Measurements from ENCODE around the gene EFEMP2.

EFEMP2 gene

DNA sequence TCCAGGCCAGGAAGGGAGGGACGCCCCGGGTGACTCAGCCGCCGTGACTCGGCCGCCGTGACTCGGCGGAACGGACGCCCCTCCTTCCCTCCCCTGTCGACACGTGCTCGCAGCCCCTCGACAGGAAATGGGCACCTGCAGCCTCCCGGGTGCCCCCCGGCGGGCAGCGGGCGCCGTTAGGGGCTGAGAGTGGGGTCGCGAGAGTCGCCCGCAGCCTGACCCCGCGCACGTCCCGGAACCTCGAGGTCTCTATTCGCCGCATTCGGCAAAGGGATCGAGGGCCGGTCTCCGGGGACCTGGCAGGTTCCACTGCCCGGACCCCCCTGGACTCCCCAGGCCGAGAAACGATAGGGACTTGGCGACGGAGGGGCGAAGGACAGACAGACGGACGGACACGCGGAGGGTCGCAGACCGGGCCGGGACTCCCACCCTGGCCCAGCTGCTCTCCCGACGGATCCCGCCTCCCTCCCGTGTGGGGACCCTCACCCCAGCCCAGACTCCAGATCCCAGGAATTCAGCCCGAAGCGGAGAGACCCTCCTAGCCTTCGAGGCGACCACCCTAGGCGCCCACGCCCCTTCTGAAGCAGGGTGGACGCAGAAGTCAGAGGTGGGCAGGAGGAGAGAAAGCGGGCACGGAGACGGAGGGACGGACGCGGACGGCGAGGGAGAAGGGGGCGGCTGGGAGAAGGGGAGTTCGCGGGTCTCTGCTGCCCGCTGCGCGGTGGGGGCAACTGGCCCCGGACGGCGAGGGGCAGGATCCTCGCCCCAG lies 26.9 kb upstream of the EFEMP2 start:
- Histone ChIP-seq H3K4me3 (ENCODE audit: low read depth, low read length) (peak overlapping the region; percentile 95), H3K27ac (peak overlapping the region; percentile 90), H3K36me3 (replicated peaks) (peaks cover 28% of the 10 kb centered on the region), H3K27me3 (replicated peaks) (no peaks in the 10 kb centered on the region)
- TF ChIP-seq, protein P1, sequence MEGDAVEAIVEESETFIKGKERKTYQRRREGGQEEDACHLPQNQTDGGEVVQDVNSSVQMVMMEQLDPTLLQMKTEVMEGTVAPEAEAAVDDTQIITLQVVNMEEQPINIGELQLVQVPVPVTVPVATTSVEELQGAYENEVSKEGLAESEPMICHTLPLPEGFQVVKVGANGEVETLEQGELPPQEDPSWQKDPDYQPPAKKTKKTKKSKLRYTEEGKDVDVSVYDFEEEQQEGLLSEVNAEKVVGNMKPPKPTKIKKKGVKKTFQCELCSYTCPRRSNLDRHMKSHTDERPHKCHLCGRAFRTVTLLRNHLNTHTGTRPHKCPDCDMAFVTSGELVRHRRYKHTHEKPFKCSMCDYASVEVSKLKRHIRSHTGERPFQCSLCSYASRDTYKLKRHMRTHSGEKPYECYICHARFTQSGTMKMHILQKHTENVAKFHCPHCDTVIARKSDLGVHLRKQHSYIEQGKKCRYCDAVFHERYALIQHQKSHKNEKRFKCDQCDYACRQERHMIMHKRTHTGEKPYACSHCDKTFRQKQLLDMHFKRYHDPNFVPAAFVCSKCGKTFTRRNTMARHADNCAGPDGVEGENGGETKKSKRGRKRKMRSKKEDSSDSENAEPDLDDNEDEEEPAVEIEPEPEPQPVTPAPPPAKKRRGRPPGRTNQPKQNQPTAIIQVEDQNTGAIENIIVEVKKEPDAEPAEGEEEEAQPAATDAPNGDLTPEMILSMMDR (IDR thresholded peaks at IDR 0.05; ENCODE audit: low read depth, low read length, missing control alignments) = no peak
- DNase-seq = peak; percentile 71
- in situ Hi-C loops (cut with HindIII; ENCODE audit: low pct_ligation_motif_present, low sequenced_read_pairs) = no loop called here

DNA sequence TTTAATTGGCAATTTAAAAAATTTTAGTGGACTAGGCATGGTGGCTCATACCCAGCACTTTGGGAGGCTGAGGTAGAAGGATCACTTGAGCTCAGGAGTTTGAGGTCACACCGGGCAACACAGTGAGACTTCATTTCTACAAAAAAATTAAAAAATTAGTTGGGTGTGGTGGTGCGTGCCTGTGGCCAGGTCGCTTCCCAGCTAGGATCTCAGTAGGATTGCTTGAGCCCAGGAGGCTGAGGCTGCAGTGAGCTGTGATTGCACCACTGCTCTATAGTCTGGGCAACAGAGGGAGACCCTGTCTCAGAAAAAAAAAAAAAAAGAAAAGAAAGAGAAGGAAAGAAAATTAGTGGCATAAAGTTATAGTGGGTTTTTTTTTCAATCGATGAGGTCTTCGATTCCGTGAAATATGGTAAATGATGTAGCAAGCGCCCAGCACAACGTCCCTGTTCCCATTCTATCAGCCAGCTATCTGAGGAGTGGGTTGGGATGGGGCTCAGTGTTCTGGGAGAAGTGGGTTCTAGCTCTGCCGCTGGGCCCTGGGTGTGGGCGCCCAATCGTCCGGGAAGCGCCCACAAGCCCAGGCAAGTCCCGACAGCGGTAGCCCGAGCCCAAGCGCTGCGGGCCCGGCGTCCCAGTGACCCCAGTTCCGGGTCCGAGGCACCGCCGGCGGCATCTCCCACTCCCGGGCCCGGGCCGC lies 26.2 kb upstream of the EFEMP2 start:
- peaks cover 36% of the 10 kb centered on the region for H3K36me3 ChIP-seq (replicated peaks)
- no peak for DNase-seq
- H3K27me3 ChIP-seq (replicated peaks) = no peaks in the 10 kb centered on the region
- TF ChIP-seq, protein P1 (IDR thresholded peaks at IDR 0.05; ENCODE audit: low read depth, low read length, missing control alignments) = no peak
- peak overlapping the region; percentile 95 for H3K4me3 ChIP-seq (ENCODE audit: low read depth, low read length)
- peak overlapping the region; percentile 90 for H3K27ac ChIP-seq
- in situ Hi-C loops (cut with HindIII; ENCODE audit: low pct_ligation_motif_present, low sequenced_read_pairs) = no loop called here

DNA sequence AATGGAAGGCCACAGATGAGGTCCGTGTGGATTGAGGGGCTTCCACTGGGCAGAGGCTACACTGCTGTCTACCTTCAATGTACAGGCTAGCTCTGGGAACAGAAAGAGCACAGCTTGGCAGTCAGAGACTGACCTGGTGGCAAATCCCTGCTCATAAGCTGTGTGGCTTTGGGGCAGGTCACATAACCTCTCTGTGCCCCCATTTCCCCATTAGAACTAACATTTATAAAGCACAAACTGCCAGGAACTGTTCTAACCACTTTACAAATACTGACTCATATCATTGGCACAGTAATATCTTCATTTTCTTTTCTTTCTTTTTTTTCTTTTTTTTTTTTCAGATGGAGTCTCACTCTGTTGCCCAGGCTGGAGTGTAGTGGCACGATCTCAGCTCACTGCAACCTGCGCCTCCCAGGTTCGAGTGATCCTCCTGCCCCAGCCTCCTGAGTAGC lies 24.4 kb upstream of the EFEMP2 start:
- Histone ChIP-seq H3K27ac (peak overlapping the region; percentile 42), H3K36me3 (replicated peaks) (peaks cover 51% of the 10 kb centered on the region), H3K4me3 (ENCODE audit: low read depth, low read length) (peak overlapping the region; percentile 95), H3K27me3 (replicated peaks) (no peaks in the 10 kb centered on the region)
- no peak for DNase-seq
- in situ Hi-C loops (cut with HindIII; ENCODE audit: low pct_ligation_motif_present, low sequenced_read_pairs) = no loop called here
- TF ChIP-seq, protein P1 (IDR thresholded peaks at IDR 0.05; ENCODE audit: low read depth, low read length, missing control alignments) = no peak

DNA sequence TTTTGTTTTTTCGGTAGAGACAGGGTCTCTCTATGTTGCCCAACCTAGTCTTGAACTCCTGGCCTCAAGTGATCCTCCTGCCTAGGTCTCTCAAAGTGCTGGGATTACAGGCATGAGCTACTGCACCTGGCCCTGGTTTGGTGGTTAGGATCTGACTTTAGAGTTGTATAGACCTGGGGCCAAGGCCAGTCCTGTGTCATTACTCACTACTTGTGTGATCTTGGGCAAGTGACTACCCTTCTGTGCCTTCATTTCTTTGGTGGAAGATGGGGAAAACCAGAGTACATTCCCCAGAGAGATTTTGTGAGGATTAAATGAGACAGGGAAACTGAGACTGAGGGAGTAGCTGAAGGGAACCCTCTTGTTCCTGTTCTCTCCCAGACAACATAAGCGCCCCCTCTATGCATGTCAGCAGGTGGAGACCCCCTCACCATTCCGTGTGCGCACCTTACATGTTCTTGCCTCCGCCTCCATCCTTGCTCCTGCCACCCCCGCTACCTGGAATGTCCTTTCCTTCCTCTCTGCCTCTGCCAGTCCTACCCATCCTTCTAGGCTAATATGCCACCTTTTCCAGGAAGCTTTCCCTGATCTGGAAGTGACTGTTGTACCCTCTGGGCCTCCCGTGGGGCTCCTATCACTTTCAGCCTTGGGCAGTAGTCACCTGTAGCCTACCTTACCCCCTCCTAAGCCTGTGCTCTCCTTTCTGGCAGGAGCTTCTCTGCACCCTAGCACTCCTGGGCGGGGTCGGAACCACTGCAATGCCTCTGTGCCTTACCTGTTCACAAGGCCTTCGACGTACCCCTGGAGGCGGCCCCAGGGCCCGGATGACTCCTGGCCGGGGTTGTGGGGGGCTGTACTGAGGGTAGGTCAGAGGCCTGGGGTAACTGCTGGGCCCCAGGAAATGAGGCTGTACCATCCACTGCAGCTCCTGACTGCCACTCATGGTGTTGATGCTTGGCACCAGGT lies 23.7 kb upstream of the EFEMP2 start:
- DNase-seq = no peak
- TF ChIP-seq, protein P1 (IDR thresholded peaks at IDR 0.05; ENCODE audit: low read depth, low read length, missing control alignments) = no peak
- H3K4me3 ChIP-seq (ENCODE audit: low read depth, low read length) = peak overlapping the region; percentile 29
- in situ Hi-C loops (cut with HindIII; ENCODE audit: low pct_ligation_motif_present, low sequenced_read_pairs) = no loop called here
- H3K36me3 ChIP-seq (replicated peaks) = peaks cover 58% of the 10 kb centered on the region
- no peaks in the 10 kb centered on the region for H3K27me3 ChIP-seq (replicated peaks)
- peak overlapping the region; percentile 42 for H3K27ac ChIP-seq

DNA sequence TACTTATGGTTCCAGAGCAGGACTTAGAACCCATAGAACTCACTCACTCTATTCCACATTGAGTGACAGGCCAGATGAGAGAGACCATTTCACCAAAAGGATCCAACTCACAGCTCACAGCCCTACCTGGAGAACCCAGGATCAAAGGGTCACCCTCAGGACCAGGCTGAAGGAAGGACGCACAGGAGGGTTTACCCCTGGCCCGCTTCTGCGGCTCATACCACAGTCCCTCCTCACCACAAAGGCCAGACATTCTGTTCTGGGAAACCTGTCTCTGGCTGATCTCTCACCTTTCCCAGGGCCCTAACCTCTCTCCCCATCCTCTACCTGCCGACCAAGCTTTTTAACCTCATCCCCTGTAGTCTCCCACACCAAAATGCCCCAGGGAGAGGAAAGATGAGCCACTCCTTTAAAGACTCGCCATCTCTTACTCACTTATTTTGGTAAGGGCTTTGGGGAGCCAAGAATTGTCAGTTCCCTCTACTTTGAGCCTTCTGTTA lies 22.9 kb upstream of the EFEMP2 start:
- DNase-seq = no peak
- Histone ChIP-seq H3K4me3 (ENCODE audit: low read depth, low read length) (no peak overlapping the region), H3K27ac (no peak overlapping the region), H3K36me3 (replicated peaks) (peaks cover 61% of the 10 kb centered on the region), H3K27me3 (replicated peaks) (no peaks in the 10 kb centered on the region)
- TF ChIP-seq, protein P1 (IDR thresholded peaks at IDR 0.05; ENCODE audit: low read depth, low read length, missing control alignments) = no peak
- in situ Hi-C loops (cut with HindIII; ENCODE audit: low pct_ligation_motif_present, low sequenced_read_pairs) = no loop called here
